Left renal cortex interstitium (tissue), 4 donors: Measurements from ENCODE around the gene PPP2R5C. TPM values are rescaled to one million over a fixed set of nuclear protein-coding genes. Genes with fewer than 3 reads are reported as not detected.

Experiments
- DNase-seq, 4 donors: peaks; one replicate each; pipeline ENCODE4 v3.0.0-alpha.2; 2013; ENCODE audit warnings: low read depth in 4 of 4, low spot score in 2 of 4, missing footprints in 1 of 4
- polyA plus RNA-seq, 4 donors: library from polyadenylated mRNA; unstranded; fragments of 120-200 nt; gene quantifications; one replicate each; pipeline ENCODE4 v1.2.1, GENCODE V29; 2013; ENCODE audit not compliant: insufficient read length in 4 of 4

PPP2R5C gene
- polyA plus RNA-seq, 4 donors, result 95.9 to 113 (median 105) TPM

GRCh38 chr14:101905614-101906013 lies 144.1 kb downstream of the PPP2R5C start:
- DNase-seq, result no peak

GRCh38 chr14:101906645-101907044 lies 145.1 kb downstream of the PPP2R5C start:
- no peak for DNase-seq

GRCh38 chr14:101907619-101908018 lies 146.1 kb downstream of the PPP2R5C start:
- no peak for DNase-seq

GRCh38 chr14:101908795-101909194 lies 147.3 kb downstream of the PPP2R5C start:
- DNase-seq, result no peak

GRCh38 chr14:101909371-101910096 lies 148.0 kb downstream of the PPP2R5C start:
- no peak for DNase-seq

- DNase-seq, result no peak
These were observed 151.3 kb downstream of the PPP2R5C start for GRCh38 chr14:101912841-101913240.

- DNase-seq, result no peak
These were observed 152.6 kb downstream of the PPP2R5C start for GRCh38 chr14:101914083-101914482.

- DNase-seq, result no peak
These were observed 154.6 kb downstream of the PPP2R5C start for GRCh38 chr14:101915871-101916815.

GRCh38 chr14:101916816-101917412 lies 155.4 kb downstream of the PPP2R5C start:
- DNase-seq, result no peak

GRCh38 chr14:101917413-101918017 lies 156.0 kb downstream of the PPP2R5C start:
- no peak for DNase-seq

GRCh38 chr14:101918065-101918989 lies 156.8 kb downstream of the PPP2R5C start:
- no peak for DNase-seq

GRCh38 chr14:101920271-101920670 lies 158.8 kb downstream of the PPP2R5C start:
- DNase-seq, result no peak

- no peak for DNase-seq
These were observed 161.4 kb downstream of the PPP2R5C start for GRCh38 chr14:101922866-101923265.

- no peak for DNase-seq
These were observed 163.6 kb downstream of the PPP2R5C start for GRCh38 chr14:101925152-101925551.

- no peak for DNase-seq
These were observed 164.6 kb downstream of the PPP2R5C start for GRCh38 chr14:101926085-101926484.

- DNase-seq, result no peak
These were observed 165.1 kb downstream of the PPP2R5C start for GRCh38 chr14:101926620-101927019.

- peak in 2 of 4 donors; percentile 22 to 23 for DNase-seq
These were observed 166.3 kb downstream of the PPP2R5C start for GRCh38 chr14:101927859-101928258.

- no peak for DNase-seq
These were observed 166.9 kb downstream of the PPP2R5C start for GRCh38 chr14:101928415-101928841.

- no peak for DNase-seq
These were observed 167.6 kb downstream of the PPP2R5C start for GRCh38 chr14:101929096-101929495.

- no peak for DNase-seq
These were observed 168.4 kb downstream of the PPP2R5C start for GRCh38 chr14:101929946-101930345.
